GM23248 (cell line): Measurements from ENCODE around the gene FNDC3B.

Source experiments
- EZH2 ChIP-seq: fragments of 200-600 bp; sonication (generic); IDR thresholded peaks from 2 replicates; pipeline ENCODE4 v1.6.1; 2018; ENCODE audit warnings: antibody characterized with exemption, mild to moderate bottlenecking; ENCODE audit not compliant: insufficient read depth, poor library complexity, severe bottlenecking
- EZH2phosphoT487 ChIP-seq: fragments of 200-600 bp; sonication (generic); IDR thresholded peaks from 2 replicates; pipeline ENCODE4 v1.6.1; 2018; ENCODE audit warnings: antibody characterized with exemption, moderate library complexity, mild to moderate bottlenecking, low read depth; ENCODE audit not compliant: insufficient read depth

GRCh38 chr3:172316758-172317157, 277.4 kb downstream of the FNDC3B start:
- no peak for TF ChIP-seq EZH2
- no peak for TF ChIP-seq EZH2phosphoT487
